Measurements from ENCODE around the gene HEY2. TPM values are rescaled to one million over a fixed set of nuclear protein-coding genes. Genes with fewer than 3 reads are reported as not detected.

Gene HEY2
- total RNA-seq, 1 donor from 2014 or later, result 9.6 TPM

GRCh38 chr6:125808591-125808990 lies 59.2 kb downstream of the HEY2 start:
- Mint-ChIP-seq H3K27ac (no peak overlapping the region), H3K4me1 (peaks cover 57% of the 10 kb centered on the region), H3K9me3 (no peaks in the 10 kb centered on the region), H3K36me3 (no peaks in the 10 kb centered on the region), H3K27me3 (ENCODE audit: low read depth) (no peaks in the 10 kb centered on the region), H3K4me3 (no peak overlapping the region)
- TF ChIP-seq CTCF (IDR thresholded peaks at IDR 0.05; ENCODE audit: unreplicated experiment), result no peak
- DNase-seq (ENCODE audit: low spot score in 2 of 2, unreplicated experiment in 2 of 2), result no peak

GRCh38 chr6:125809570-125810170 lies 60.2 kb downstream of the HEY2 start:
- Mint-ChIP-seq H3K36me3 (no peaks in the 10 kb centered on the region), H3K9me3 (no peaks in the 10 kb centered on the region), H3K27ac (peak overlapping the region; percentile 14), H3K4me3 (no peak overlapping the region), H3K27me3 (ENCODE audit: low read depth) (no peaks in the 10 kb centered on the region), H3K4me1 (peaks cover 53% of the 10 kb centered on the region)
- no peak for DNase-seq (ENCODE audit: low spot score in 2 of 2, unreplicated experiment in 2 of 2)
- no peak for TF ChIP-seq CTCF (IDR thresholded peaks at IDR 0.05; ENCODE audit: unreplicated experiment)

DNA sequence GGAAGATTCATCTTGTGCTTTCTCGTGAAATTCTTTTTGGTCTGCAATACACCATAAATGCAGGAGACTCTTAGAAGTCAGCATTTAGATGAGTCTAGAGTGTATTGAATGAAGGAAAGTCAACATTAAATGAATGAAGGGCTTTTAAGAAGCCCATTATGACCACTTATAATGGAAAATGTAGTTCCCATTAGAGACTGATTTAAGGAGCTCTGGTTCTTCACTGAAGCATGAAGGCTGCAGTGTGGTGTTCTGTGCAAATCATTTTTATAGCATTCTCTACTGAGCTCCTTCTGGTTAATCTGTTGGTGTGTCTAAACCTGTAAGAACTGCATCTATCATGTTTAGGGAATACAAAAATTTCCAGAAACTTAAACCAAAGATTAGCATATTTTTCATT lies 61.0 kb downstream of the HEY2 start:
- TF ChIP-seq CTCF (IDR thresholded peaks at IDR 0.05; ENCODE audit: unreplicated experiment), result no peak
- Mint-ChIP-seq H3K27ac (no peak overlapping the region), H3K9me3 (no peaks in the 10 kb centered on the region), H3K4me3 (no peak overlapping the region), H3K4me1 (peaks cover 59% of the 10 kb centered on the region), H3K27me3 (ENCODE audit: low read depth) (no peaks in the 10 kb centered on the region), H3K36me3 (no peaks in the 10 kb centered on the region)
- DNase-seq (ENCODE audit: low spot score in 2 of 2, unreplicated experiment in 2 of 2), result no peak

Other genes with a start within 250 kb of the HEY2 start
- 43.5 to 52.4 TPM (median 45.7 TPM) in 3 replicates for gene NCOA7, start 41.3 kb downstream of the HEY2 start, total RNA-seq
- gene HINT3, start 207.1 kb downstream of the HEY2 start, total RNA-seq, result 16.3 to 17.5 TPM (median 17.2 TPM) in 3 replicates
- 30.8 to 34.6 TPM (median 31.8 TPM) in 3 replicates for gene TRMT11, start 236.9 kb downstream of the HEY2 start, total RNA-seq